B cell (primary cell): Measurements from ENCODE around the gene STRN. TPM values are rescaled to one million over a fixed set of nuclear protein-coding genes. Genes with fewer than 3 reads are reported as not detected.

Source experiments
- ATAC-seq: fragments of 200-7000 bp; cut with Tn5 transposase; one replicate; pipeline ENCODE4 v1.10.0; 2021; ENCODE audit warnings: low read depth, mild to moderate bottlenecking, moderate number of reproducible peaks, moderate library complexity
- CTCF ChIA-PET: fragments of 350-600 bp; sonication (Branson Sonifier 250); formaldehyde crosslinking; loops from one replicate; lab custom pipeline; 2021; ENCODE audit warnings: antibody characterized with exemption, inconsistent platforms; lab: Charles Lee
- POLR2A ChIA-PET: fragments of 350-600 bp; sonication (Branson Sonifier 250); formaldehyde crosslinking; loops from one replicate; lab custom pipeline; 2021; ENCODE audit warnings: antibody characterized with exemption; lab: Charles Lee
- DNase-seq: peaks from one replicate; pipeline ENCODE4 v3.0.0; 2013
- H2AFZ ChIP-seq: 2 replicates; pipeline ENCODE4 v1.6.1; 2012; ENCODE audit warnings: mild to moderate bottlenecking, low read depth, low read length; ENCODE audit not compliant: insufficient read depth, poor library complexity, severe bottlenecking
- H3K27ac ChIP-seq, 2 donors: 1 replicate in 1 of 2; 2 replicates in 1 of 2; pipeline ENCODE4 v1.5.1; 2012 to 2013; ENCODE audit warnings: low read length in 2 of 2, mild to moderate bottlenecking in 2 of 2, moderate library complexity in 1 of 2
- H3K27me3 ChIP-seq, 4 experiments: fragments of 200-600 bp in 1 of 4; sonication (generic) in 1 of 4; replicated peaks in 1 of 4; 1 replicate in 2 of 4; 2 replicates in 2 of 4; pipeline versions ENCODE4 v1.6.1 to v1.7.0; 2013 to 2016; ENCODE audit warnings: low read length in 3 of 4, mild to moderate bottlenecking in 2 of 4, mixed read lengths in 1 of 4, moderate library complexity in 1 of 4; ENCODE audit not compliant: insufficient read depth in 4 of 4, control insufficient read depth in 3 of 4; ENCODE audit errors: control extremely low read depth in 1 of 4
- H3K36me3 ChIP-seq, 2 experiments: replicated peaks in 1 of 2; 1 replicate in 1 of 2; 2 replicates in 1 of 2; pipeline versions ENCODE4 v1.6.1 to v1.7.1; 2013; ENCODE audit warnings: low read length in 1 of 2; ENCODE audit not compliant: insufficient read depth in 2 of 2, control insufficient read depth in 1 of 2; ENCODE audit errors: control extremely low read depth in 1 of 2, extremely low read depth in 1 of 2
- H3K4me1 ChIP-seq, 2 donors: fragments of 200-600 bp in 1 of 2; sonication (generic) in 1 of 2; 1 replicate in 1 of 2; 2 replicates in 1 of 2; pipeline versions ENCODE4 v1.5.1 to v1.6.1; 2013 to 2017; ENCODE audit warnings: low read length in 2 of 2; ENCODE audit not compliant: control insufficient read depth in 2 of 2, insufficient read depth in 2 of 2
- H3K4me2 ChIP-seq: replicated peaks from 2 replicates; pipeline ENCODE3; 2012; ENCODE audit warnings: mild to moderate bottlenecking, low read depth, low read length; ENCODE audit not compliant: poor library complexity, severe bottlenecking
- H3K4me3 ChIP-seq, 5 experiments: fragments of 200-600 bp in 1 of 5; sonication (generic) in 1 of 5; 1 replicate in 3 of 5; 2 replicates in 2 of 5; pipeline versions ENCODE4 v1.5.1 to v1.7.0; 2011 to 2016; ENCODE audit warnings: low read length in 4 of 5, mild to moderate bottlenecking in 4 of 5, low read depth in 2 of 5, control low read depth in 1 of 5, moderate library complexity in 1 of 5; ENCODE audit not compliant: insufficient read depth in 1 of 5; ENCODE audit errors: control extremely low read depth in 1 of 5, extremely low read depth in 1 of 5
- H3K79me2 ChIP-seq: fragments of 200-600 bp; sonication (generic); one replicate; pipeline ENCODE4 v1.6.0; 2016; ENCODE audit warnings: low read length; ENCODE audit not compliant: control insufficient read depth, insufficient read depth
- H3K9ac ChIP-seq: fragments of 200-600 bp; sonication (generic); 2 replicates; pipeline ENCODE4 v1.6.1; 2017; ENCODE audit warnings: mild to moderate bottlenecking, low read length, moderate library complexity
- H3K9me3 ChIP-seq, 3 donors: one replicate each; pipeline versions ENCODE4 v1.6.1 to v1.7.1; 2013; ENCODE audit warnings: low read length in 2 of 3; ENCODE audit not compliant: control insufficient read depth in 2 of 3, insufficient read depth in 1 of 3; ENCODE audit errors: control extremely low read depth in 1 of 3
- H4K20me1 ChIP-seq: 2 replicates; pipeline ENCODE4 v1.6.0; 2012; ENCODE audit warnings: mild to moderate bottlenecking, low read length; ENCODE audit not compliant: insufficient read depth, control insufficient read depth, poor library complexity, severe bottlenecking
- H3K27ac Mint-ChIP-seq: one replicate; pipeline ENCODE4 v1.8.0; 2021; ENCODE audit warnings: mixed read lengths
- H3K27me3 Mint-ChIP-seq: one replicate; pipeline ENCODE4 v1.8.0; 2021; ENCODE audit warnings: mixed read lengths
- H3K4me1 Mint-ChIP-seq: one replicate; pipeline ENCODE4 v1.8.0; 2021; ENCODE audit warnings: mixed read lengths
- H3K4me3 Mint-ChIP-seq: one replicate; pipeline ENCODE4 v1.8.0; 2021; ENCODE audit warnings: mixed read lengths
- H3K9me3 Mint-ChIP-seq: one replicate; pipeline ENCODE4 v1.8.0; 2022; ENCODE audit warnings: mixed read lengths; ENCODE audit not compliant: insufficient read depth
- EZH2 ChIP-seq: IDR thresholded peaks from 2 replicates; pipeline ENCODE4 v1.6.1; 2012; ENCODE audit warnings: borderline replicate concordance, low read depth, mild to moderate bottlenecking, moderate library complexity, low read length; ENCODE audit not compliant: insufficient read depth, poor library complexity, severe bottlenecking
- WGBS: methylation state at CpG from one replicate; pipeline ENCODE4 v1.1.5; 2013; ENCODE audit warnings: missing lambda C conversion rate; ENCODE audit not compliant: insufficient coverage; 5-methylcytosine and 5-hydroxymethylcytosine counted together
- intact Hi-C: fragments of 100-400 bp; cut with micrococcal nuclease; formaldehyde crosslinking; loops from one replicate; pipeline ENCODE4 v1.10.0; 2022
- polyA plus RNA-seq: library from polyadenylated mRNA; depleted of rRNA; stranded (reverse); fragments of >200 nt; gene quantifications from 2 replicates; pipeline ENCODE4 v1.2.3, GENCODE V29; 2012
- total RNA-seq, 2 donors: library from RNA; stranded (reverse); fragments of 120-200 nt in 1 of 2; gene quantifications; 1 replicate in 1 of 2; 2 replicates in 1 of 2; pipeline versions ENCODE4 v1.2.3 to v1.2.4, GENCODE V29; 2013 to 2022
- TF ChIP-seq, protein P1 (sequence below): fragments of 200-600 bp; IDR thresholded peaks from one replicate; pipeline ENCODE4 v1.8.0; 2022; ENCODE audit warnings: antibody characterized with exemption, mild to moderate bottlenecking

The STRN gene
- total and polyA plus RNA-seq, 2 donors (not counting 1 experiment from before 2014, with no cell fraction given): 5.8 to 38.6 TPM

DNA sequence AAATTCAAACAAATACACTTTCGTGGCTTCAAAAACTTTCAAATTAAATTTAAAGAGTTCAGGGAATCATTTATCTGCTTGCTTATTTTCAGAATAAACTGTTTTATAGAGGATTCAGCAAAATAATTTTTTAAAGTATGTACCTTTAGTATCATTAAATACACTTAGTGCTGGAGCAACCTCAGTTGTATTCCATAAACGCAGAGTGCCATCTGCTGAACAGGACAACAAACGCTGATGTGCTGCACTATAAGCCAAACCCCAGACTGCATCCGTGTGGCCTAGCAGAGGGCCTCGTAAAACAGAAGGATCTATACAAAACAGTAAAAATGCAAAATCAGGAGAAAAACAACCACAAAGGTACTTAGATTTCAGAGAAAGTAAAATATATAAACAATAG, 108.6 kb downstream of the STRN start:
- Histone ChIP-seq H3K36me3 (peaks cover 9 to 50% of the 10 kb centered on the region in 2 experiments), H3K9me3 (no peaks in the 10 kb centered on the region), H3K79me2 (no peaks in the 10 kb centered on the region), H2AFZ (no peak overlapping the region), H4K20me1 (no peaks in the 10 kb centered on the region), H3K27me3 (no peaks in the 10 kb centered on the region), H3K4me3 (no peak overlapping the region), H3K4me1 (no peaks in the 10 kb centered on the region), H3K9ac (no peak overlapping the region), H3K4me2 (no peak overlapping the region), H3K27ac (no peak overlapping the region)
- DNase-seq: no peak
- Mint-ChIP-seq H3K27me3 (no peaks in the 10 kb centered on the region), H3K4me3 (no peak overlapping the region), H3K4me1 (no peaks in the 10 kb centered on the region), H3K27ac (no peak overlapping the region), H3K9me3 (no peaks in the 10 kb centered on the region)
- CTCF ChIA-PET: no interaction called here
- POLR2A ChIA-PET: no interaction called here
- 100% methylated on average over 3 of the region's 5 CpGs for WGBS
- ATAC-seq: no peak
- TF ChIP-seq, protein P1, sequence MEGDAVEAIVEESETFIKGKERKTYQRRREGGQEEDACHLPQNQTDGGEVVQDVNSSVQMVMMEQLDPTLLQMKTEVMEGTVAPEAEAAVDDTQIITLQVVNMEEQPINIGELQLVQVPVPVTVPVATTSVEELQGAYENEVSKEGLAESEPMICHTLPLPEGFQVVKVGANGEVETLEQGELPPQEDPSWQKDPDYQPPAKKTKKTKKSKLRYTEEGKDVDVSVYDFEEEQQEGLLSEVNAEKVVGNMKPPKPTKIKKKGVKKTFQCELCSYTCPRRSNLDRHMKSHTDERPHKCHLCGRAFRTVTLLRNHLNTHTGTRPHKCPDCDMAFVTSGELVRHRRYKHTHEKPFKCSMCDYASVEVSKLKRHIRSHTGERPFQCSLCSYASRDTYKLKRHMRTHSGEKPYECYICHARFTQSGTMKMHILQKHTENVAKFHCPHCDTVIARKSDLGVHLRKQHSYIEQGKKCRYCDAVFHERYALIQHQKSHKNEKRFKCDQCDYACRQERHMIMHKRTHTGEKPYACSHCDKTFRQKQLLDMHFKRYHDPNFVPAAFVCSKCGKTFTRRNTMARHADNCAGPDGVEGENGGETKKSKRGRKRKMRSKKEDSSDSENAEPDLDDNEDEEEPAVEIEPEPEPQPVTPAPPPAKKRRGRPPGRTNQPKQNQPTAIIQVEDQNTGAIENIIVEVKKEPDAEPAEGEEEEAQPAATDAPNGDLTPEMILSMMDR: no peak
- no peak for TF ChIP-seq EZH2
- intact Hi-C loops: no loop called here

DNA sequence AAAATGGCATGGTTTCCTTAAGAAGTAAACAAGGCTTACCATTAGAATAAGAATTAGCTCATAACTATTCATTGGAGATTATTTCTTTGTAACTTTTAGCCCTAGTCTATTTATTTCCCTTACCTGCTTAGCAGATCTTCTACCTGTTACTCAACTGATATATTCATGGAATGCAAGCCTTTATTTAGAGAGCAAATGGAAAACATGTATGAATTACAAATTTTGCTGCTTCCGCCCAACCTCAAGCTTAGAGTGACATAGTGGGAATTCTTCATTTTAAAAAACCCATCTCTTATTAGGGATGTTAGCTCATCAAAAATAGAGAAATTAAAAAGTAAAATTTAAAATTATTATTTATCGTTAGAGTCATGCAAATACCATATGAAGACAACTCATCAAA, 110.9 kb downstream of the STRN start:
- no peak overlapping the region for H3K27ac Mint-ChIP-seq
- WGBS: no CpG with 5 or more reads among the region's 2 CpGs
- Histone ChIP-seq H2AFZ (no peak overlapping the region), H3K36me3 (peaks cover 13 to 55% of the 10 kb centered on the region in 2 experiments), H3K27me3 (no peaks in the 10 kb centered on the region), H3K4me2 (no peak overlapping the region), H3K79me2 (no peaks in the 10 kb centered on the region), H3K9me3 (no peaks in the 10 kb centered on the region), H3K9ac (no peak overlapping the region), H3K4me1 (no peaks in the 10 kb centered on the region), H3K27ac (no peak overlapping the region), H3K4me3 (no peak overlapping the region), H4K20me1 (no peaks in the 10 kb centered on the region)
- no peaks in the 10 kb centered on the region for H3K9me3 Mint-ChIP-seq
- no peak overlapping the region for H3K4me3 Mint-ChIP-seq
- ChIA-PET POLR2A (no interaction called here), CTCF (interaction anchor here (0.9 to 1.0 kb wide), 2 partner anchors 9 to 52 kb away, joined by 3 to 4 read pairs; no protein-coding TSS in a partner anchor)
- no peaks in the 10 kb centered on the region for H3K4me1 Mint-ChIP-seq
- TF ChIP-seq EZH2: no peak
- TF ChIP-seq, protein P1: no peak
- ATAC-seq (no peak), DNase-seq (no peak)
- intact Hi-C loops: no loop called here
- no peaks in the 10 kb centered on the region for H3K27me3 Mint-ChIP-seq
